ENCODE measurements around the gene NKAIN4. TPM values are rescaled to one million over a fixed set of nuclear protein-coding genes. Genes with fewer than 3 reads are reported as not detected.

NKAIN4 gene
- total RNA-seq, 1 experiment from 2014 or later: not detected

DNA sequence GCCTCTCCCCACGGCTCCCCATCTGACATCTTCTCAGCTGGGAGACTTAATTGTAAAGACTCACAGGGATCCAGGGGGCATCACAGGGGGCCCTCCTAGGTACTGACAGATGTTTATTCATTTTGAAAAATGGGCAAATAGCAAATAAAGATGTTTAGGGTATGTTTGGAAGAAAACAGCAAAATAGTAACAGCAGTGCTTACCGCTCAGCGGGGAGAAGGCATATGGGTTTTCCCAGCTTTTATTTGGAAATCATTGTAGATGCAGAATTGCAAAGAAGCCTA, 21.3 kb downstream of the NKAIN4 start:
- H3F3A ChIP-seq (ENCODE audit: insufficient read depth, low read depth): peaks cover 25% of the 10 kb centered on the region; the same call in 1 of the 2 replicates
- H3K9me2 ChIP-seq (ENCODE audit: insufficient read depth): no peaks in the 10 kb centered on the region
- H3K27ac ChIP-seq: peak overlapping the region; percentile 87
- ChIA-PET POLR2A (ENCODE audit: unreplicated experiment) (interaction anchor here (0.6 to 0.7 kb wide), 3 partner anchors 10 to 67 kb away, joined by 3 to 5 read pairs (median 3); no protein-coding TSS in a partner anchor), CTCF (interaction anchor here (0.6 to 1.7 kb wide), 3 partner anchors 9 to 190 kb away, joined by 3 to 8 read pairs (median 4); no protein-coding TSS in a partner anchor)
- H3K27me3 ChIP-seq (ENCODE audit: insufficient read depth, low read depth): no peaks in the 10 kb centered on the region
- intact Hi-C loops (cut with micrococcal nuclease; ENCODE audit: unreplicated experiment): no loop called here
- H3K36me3 ChIP-seq (ENCODE audit: low read depth): no peaks in the 10 kb centered on the region
- peak overlapping the region; percentile 77 for H3K4me2 ChIP-seq
- no TSS peak for BruUV-seq (replicated peaks)
- peaks cover 35% of the 10 kb centered on the region for H3K4me1 ChIP-seq (replicated peaks; ENCODE audit: insufficient read depth)
- no peaks in the 10 kb centered on the region for H3K9me3 ChIP-seq (ENCODE audit: insufficient read depth, low read depth)
- H3K4me3 ChIP-seq: peak overlapping the region; percentile 20; the same call in 1 of the 2 replicates
- H3K79me2 ChIP-seq (ENCODE audit: low read depth): no peaks in the 10 kb centered on the region
- TF ChIP-seq, protein P1, sequence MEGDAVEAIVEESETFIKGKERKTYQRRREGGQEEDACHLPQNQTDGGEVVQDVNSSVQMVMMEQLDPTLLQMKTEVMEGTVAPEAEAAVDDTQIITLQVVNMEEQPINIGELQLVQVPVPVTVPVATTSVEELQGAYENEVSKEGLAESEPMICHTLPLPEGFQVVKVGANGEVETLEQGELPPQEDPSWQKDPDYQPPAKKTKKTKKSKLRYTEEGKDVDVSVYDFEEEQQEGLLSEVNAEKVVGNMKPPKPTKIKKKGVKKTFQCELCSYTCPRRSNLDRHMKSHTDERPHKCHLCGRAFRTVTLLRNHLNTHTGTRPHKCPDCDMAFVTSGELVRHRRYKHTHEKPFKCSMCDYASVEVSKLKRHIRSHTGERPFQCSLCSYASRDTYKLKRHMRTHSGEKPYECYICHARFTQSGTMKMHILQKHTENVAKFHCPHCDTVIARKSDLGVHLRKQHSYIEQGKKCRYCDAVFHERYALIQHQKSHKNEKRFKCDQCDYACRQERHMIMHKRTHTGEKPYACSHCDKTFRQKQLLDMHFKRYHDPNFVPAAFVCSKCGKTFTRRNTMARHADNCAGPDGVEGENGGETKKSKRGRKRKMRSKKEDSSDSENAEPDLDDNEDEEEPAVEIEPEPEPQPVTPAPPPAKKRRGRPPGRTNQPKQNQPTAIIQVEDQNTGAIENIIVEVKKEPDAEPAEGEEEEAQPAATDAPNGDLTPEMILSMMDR (conservative IDR thresholded peaks at IDR 0.05): no peak
- TF ChIP-seq EZH2 (IDR thresholded peaks at IDR 0.05; ENCODE audit: low read depth): no peak
- no peaks in the 10 kb centered on the region for H4K20me1 ChIP-seq (ENCODE audit: insufficient read depth)
- H2AFZ ChIP-seq: no peak overlapping the region
- DNase-seq: no peak

DNA sequence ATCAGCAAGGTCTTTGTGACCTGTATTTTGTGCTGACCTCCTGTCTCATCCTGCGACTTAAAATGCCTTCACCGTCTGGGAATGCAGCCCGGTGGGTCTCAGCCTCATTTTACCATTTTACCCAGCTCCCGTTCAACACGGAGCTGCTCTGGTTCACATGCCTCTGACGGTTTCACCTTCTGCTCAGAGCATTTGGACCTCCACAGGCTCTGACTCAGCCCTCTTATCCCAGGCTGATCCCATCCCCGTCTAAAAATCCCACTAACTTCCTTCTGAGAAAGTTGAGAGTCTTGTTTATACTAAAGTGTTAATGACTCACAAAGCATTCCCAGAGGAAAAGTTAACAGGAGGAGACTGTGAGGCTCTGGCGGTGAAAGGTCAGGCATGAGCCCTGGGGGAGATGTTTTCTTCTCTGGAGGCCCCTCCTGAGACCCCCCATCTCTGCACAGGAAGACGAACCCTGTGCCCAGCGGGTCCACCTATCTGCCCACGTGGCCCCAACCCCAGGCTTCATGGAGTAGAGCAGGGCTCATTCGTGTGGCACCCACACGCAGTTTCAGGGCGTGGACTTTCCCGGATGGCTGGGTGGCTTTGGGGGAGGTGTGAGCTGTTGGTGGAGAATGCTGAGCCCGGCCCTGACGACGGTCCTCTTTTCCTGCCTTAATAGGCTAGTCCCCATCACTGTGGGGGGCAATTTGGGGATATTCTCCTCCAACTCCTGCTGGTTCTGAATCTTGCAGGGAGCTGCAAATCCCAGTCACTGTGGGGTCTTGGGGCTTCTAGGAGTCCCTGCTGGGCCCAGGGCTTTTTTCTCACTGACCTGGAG, 21.8 kb downstream of the NKAIN4 start:
- Histone ChIP-seq H3K9me3 (ENCODE audit: insufficient read depth, low read depth) (no peaks in the 10 kb centered on the region), H3K27ac (peak overlapping the region; percentile 87), H3K27me3 (ENCODE audit: insufficient read depth, low read depth) (no peaks in the 10 kb centered on the region), H3K4me2 (peak overlapping the region; percentile 77), H3K36me3 (ENCODE audit: low read depth) (no peaks in the 10 kb centered on the region), H4K20me1 (ENCODE audit: insufficient read depth) (no peaks in the 10 kb centered on the region), H3K79me2 (ENCODE audit: low read depth) (no peaks in the 10 kb centered on the region), H2AFZ (peak overlapping the region; percentile 53), H3K4me3 (peak overlapping the region; percentile 20; the same call in 1 of the 2 replicates), H3K4me1 (replicated peaks; ENCODE audit: insufficient read depth) (peaks cover 35% of the 10 kb centered on the region), H3K9me2 (ENCODE audit: insufficient read depth) (no peaks in the 10 kb centered on the region), H3F3A (ENCODE audit: insufficient read depth, low read depth) (peaks cover 25% of the 10 kb centered on the region; the same call in 1 of the 2 replicates)
- CTCF ChIA-PET: interaction anchor here (0.6 to 1.7 kb wide), 4 partner anchors 9 to 321 kb away, joined by 3 to 8 read pairs (median 4); no protein-coding TSS in a partner anchor
- DNase-seq: peak; percentile 66 to 89
- TF ChIP-seq, protein P1 (conservative IDR thresholded peaks at IDR 0.05): 0 out of 2 replicates have a peak, but pooled peaks have one; percentile 14
- TF ChIP-seq EZH2 (IDR thresholded peaks at IDR 0.05; ENCODE audit: low read depth): no peak
- intact Hi-C loops (cut with micrococcal nuclease; ENCODE audit: unreplicated experiment): loop anchor here (1.0 kb wide), 1 partner anchor 8 kb away; no protein-coding TSS in a partner anchor
- TSS peak; percentile 65 for BruUV-seq (replicated peaks)
- POLR2A ChIA-PET (ENCODE audit: unreplicated experiment): interaction anchor here (0.6 to 0.7 kb wide), 3 partner anchors 10 to 68 kb away, joined by 3 to 5 read pairs (median 3); no protein-coding TSS in a partner anchor

DNA sequence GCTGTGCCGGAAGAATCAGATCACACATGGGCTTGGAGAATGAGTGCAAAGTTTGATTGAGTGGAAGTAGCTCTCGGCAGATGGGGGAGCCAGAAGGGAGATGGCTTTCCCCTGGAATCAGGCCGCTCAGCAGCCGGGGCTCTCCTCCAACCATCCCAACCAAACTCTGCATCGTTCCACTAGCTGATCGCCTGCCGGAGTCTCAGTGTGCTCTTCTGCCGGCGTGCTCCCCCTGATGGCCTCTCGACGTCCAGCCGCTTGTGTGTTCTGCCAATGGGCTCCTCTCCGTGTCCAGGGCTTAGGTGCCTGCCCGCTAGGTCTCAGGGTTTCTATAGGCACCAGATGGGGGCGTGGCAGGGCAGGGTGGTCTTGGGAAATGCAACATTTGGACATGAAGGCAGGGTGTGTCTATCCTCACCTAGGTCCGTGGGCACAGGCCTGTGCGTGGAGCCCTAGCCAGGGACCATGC, 23.4 kb downstream of the NKAIN4 start:
- ChIA-PET POLR2A (ENCODE audit: unreplicated experiment) (no interaction called here), CTCF (no interaction called here)
- peaks cover 25% of the 10 kb centered on the region; the same call in 1 of the 2 replicates for H3F3A ChIP-seq (ENCODE audit: insufficient read depth, low read depth)
- no peak for DNase-seq
- H3K27ac ChIP-seq: no peak overlapping the region
- H3K4me3 ChIP-seq: no peak overlapping the region
- no peaks in the 10 kb centered on the region for H4K20me1 ChIP-seq (ENCODE audit: insufficient read depth)
- no peaks in the 10 kb centered on the region for H3K9me2 ChIP-seq (ENCODE audit: insufficient read depth)
- H3K27me3 ChIP-seq (ENCODE audit: insufficient read depth, low read depth): no peaks in the 10 kb centered on the region
- no peaks in the 10 kb centered on the region for H3K36me3 ChIP-seq (ENCODE audit: low read depth)
- peaks cover 43% of the 10 kb centered on the region for H3K4me1 ChIP-seq (replicated peaks; ENCODE audit: insufficient read depth)
- H3K9me3 ChIP-seq (ENCODE audit: insufficient read depth, low read depth): no peaks in the 10 kb centered on the region
- intact Hi-C loops (cut with micrococcal nuclease; ENCODE audit: unreplicated experiment): no loop called here
- 0 out of 2 replicates have a peak overlapping the region, but pooled peaks have one; percentile 77 for H3K4me2 ChIP-seq
- TF ChIP-seq, protein P1 (conservative IDR thresholded peaks at IDR 0.05): no peak
- TF ChIP-seq EZH2 (IDR thresholded peaks at IDR 0.05; ENCODE audit: low read depth): no peak
- BruUV-seq (replicated peaks): no TSS peak
- no peaks in the 10 kb centered on the region for H3K79me2 ChIP-seq (ENCODE audit: low read depth)
- H2AFZ ChIP-seq: no peak overlapping the region

All from PC-9 (cell line).